HEK293 (cell line): ENCODE data around the gene SLAMF9.

Experiments used
- CTCF ChIA-PET: fragments of 350-600 bp; formaldehyde crosslinking; extraction: SDS; loops from one replicate; lab custom pipeline; 2021; ENCODE audit warnings: antibody characterized with exemption; lab: Yijun Ruan, JAX
- POLR2A ChIA-PET: fragments of 300-600 bp; formaldehyde crosslinking; extraction: SDS; loops from one replicate; lab custom pipeline; 2020; ENCODE audit warnings: antibody characterized with exemption, inconsistent platforms; lab: Yijun Ruan, JAX
- H3K27ac ChIP-seq: fragments of 200-500 bp; sonication (Bioruptor generic); 2 replicates; pipeline ENCODE4 v1.5.1; 2014; ENCODE audit warnings: low read depth, low read length, control low read depth, inconsistent platforms; ENCODE audit errors: extremely low read depth
- H3K36me3 ChIP-seq, 2 experiments: fragments of 200-500 bp in 1 of 2; sonication (Bioruptor generic) in 1 of 2; 1 replicate in 1 of 2; 2 replicates in 1 of 2; pipeline ENCODE4 v1.5.1; 2014 to 2017; ENCODE audit warnings: inconsistent platforms in 2 of 2, low read length in 2 of 2; ENCODE audit not compliant: control insufficient read depth in 2 of 2, insufficient read depth in 1 of 2
- H3K4me1 ChIP-seq: fragments of 200-500 bp; sonication (Bioruptor generic); 2 replicates; pipeline ENCODE4 v1.5.1; 2014; ENCODE audit warnings: mild to moderate bottlenecking, low read length, inconsistent platforms; ENCODE audit not compliant: control insufficient read depth, insufficient read depth
- H3K4me3 ChIP-seq: 2 replicates; pipeline ENCODE4 v1.5.1; 2011; ENCODE audit warnings: low read depth, mild to moderate bottlenecking, control low read depth, low read length, moderate library complexity
- H3K9me3 ChIP-seq: fragments of 200-500 bp; sonication (Bioruptor generic); 2 replicates; pipeline ENCODE4 v1.5.1; 2014; ENCODE audit warnings: low read depth, low read length, inconsistent platforms; ENCODE audit not compliant: control insufficient read depth, insufficient read depth
- GLIS2 ChIP-seq: fragments of 450-650 bp; formaldehyde crosslinking; IDR thresholded peaks from 2 replicates; pipeline ENCODE4 v1.5.1; 2016; ENCODE audit warnings: missing biosample characterization, missing genetic modification characterization
- KLF10 ChIP-seq: fragments of 450-650 bp; IDR thresholded peaks from 2 replicates; pipeline ENCODE4 v1.5.1; 2018; ENCODE audit warnings: missing biosample characterization, mild to moderate bottlenecking, missing genetic modification characterization
- SALL2 ChIP-seq: fragments of 450-650 bp; formaldehyde crosslinking; IDR thresholded peaks from 2 replicates; pipeline ENCODE4 v1.5.0; 2017; ENCODE audit warnings: missing biosample characterization, mild to moderate bottlenecking, missing genetic modification characterization, borderline replicate concordance
- TRIM28 ChIP-seq: IDR thresholded peaks from 2 replicates; pipeline ENCODE4 v1.6.1; 2011; ENCODE audit warnings: low read length, control low read depth, borderline replicate concordance
- YY2 ChIP-seq: fragments of 450-650 bp; formaldehyde crosslinking; IDR thresholded peaks from 2 replicates; pipeline ENCODE4 v1.5.1; 2016; ENCODE audit warnings: missing biosample characterization, missing genetic modification characterization
- ZBTB17 ChIP-seq: fragments of 450-650 bp; formaldehyde crosslinking; IDR thresholded peaks from 2 replicates; pipeline ENCODE4 v1.5.1; 2016; ENCODE audit warnings: missing biosample characterization, missing genetic modification characterization
- ZNF10 ChIP-seq: fragments of 450-650 bp; formaldehyde crosslinking; IDR thresholded peaks from 2 replicates; pipeline ENCODE4 v1.5.1; 2017; ENCODE audit warnings: missing biosample characterization, missing genetic modification characterization
- ZNF157 ChIP-seq: fragments of 450-650 bp; formaldehyde crosslinking; IDR thresholded peaks from 2 replicates; pipeline ENCODE4 v1.5.1; 2016; ENCODE audit warnings: missing biosample characterization, missing genetic modification characterization
- ZNF202 ChIP-seq: fragments of 450-650 bp; formaldehyde crosslinking; IDR thresholded peaks from 2 replicates; pipeline ENCODE4 v1.5.1; 2016; ENCODE audit warnings: missing biosample characterization, missing genetic modification characterization, borderline replicate concordance
- ZNF23 ChIP-seq: fragments of 450-650 bp; formaldehyde crosslinking; IDR thresholded peaks from 2 replicates; pipeline ENCODE4 v1.5.1; 2016; ENCODE audit warnings: missing biosample characterization, missing genetic modification characterization, borderline replicate concordance
- ZNF37A ChIP-seq: fragments of 450-650 bp; IDR thresholded peaks from 2 replicates; pipeline ENCODE4 v1.5.1; 2018; ENCODE audit warnings: missing biosample characterization, missing genetic modification characterization
- ZNF391 ChIP-seq: fragments of 450-650 bp; formaldehyde crosslinking; IDR thresholded peaks from 2 replicates; pipeline ENCODE4 v1.5.1; 2016; ENCODE audit warnings: low read depth, missing biosample characterization, missing genetic modification characterization, borderline replicate concordance
- ZNF416 ChIP-seq: fragments of 450-650 bp; formaldehyde crosslinking; IDR thresholded peaks from 2 replicates; pipeline ENCODE4 v1.5.1; 2016; ENCODE audit warnings: missing biosample characterization, missing genetic modification characterization
- ZNF843 ChIP-seq: fragments of 450-650 bp; formaldehyde crosslinking; IDR thresholded peaks from 2 replicates; pipeline ENCODE4 v1.5.1; 2016; ENCODE audit warnings: missing biosample characterization, missing genetic modification characterization
- ZSCAN23 ChIP-seq: fragments of 450-650 bp; formaldehyde crosslinking; IDR thresholded peaks from 2 replicates; pipeline ENCODE4 v1.5.1; 2016; ENCODE audit warnings: missing biosample characterization, missing genetic modification characterization
- TF ChIP-seq, protein P1 (sequence below): fragments of 450-650 bp; formaldehyde crosslinking; IDR thresholded peaks from 2 replicates; pipeline ENCODE4 v1.5.1; 2016; ENCODE audit warnings: missing biosample characterization, missing genetic modification characterization
- TF ChIP-seq, protein P2 (sequence below): fragments of 450-650 bp; formaldehyde crosslinking; IDR thresholded peaks from 2 replicates; pipeline ENCODE4 v1.5.1; 2016; ENCODE audit warnings: missing biosample characterization, missing genetic modification characterization
- TF ChIP-seq, protein P3 (sequence below): fragments of 450-650 bp; formaldehyde crosslinking; IDR thresholded peaks from 2 replicates; pipeline ENCODE4 v1.5.1; 2017; ENCODE audit warnings: missing biosample characterization, missing genetic modification characterization
- TF ChIP-seq, protein P4 (sequence below): sonication (generic); formaldehyde crosslinking; IDR thresholded peaks from 2 replicates; pipeline ENCODE4 v1.8.1; 2022; ENCODE audit warnings: mild to moderate bottlenecking, moderate library complexity, missing genetic modification reagents
- TF ChIP-seq, protein P5 (sequence below): fragments of 450-650 bp; formaldehyde crosslinking; conservative IDR thresholded peaks from 2 replicates; pipeline ENCODE4 v1.5.1; 2016; ENCODE audit warnings: low read depth, missing biosample characterization, missing genetic modification characterization

Gene SLAMF9

DNA sequence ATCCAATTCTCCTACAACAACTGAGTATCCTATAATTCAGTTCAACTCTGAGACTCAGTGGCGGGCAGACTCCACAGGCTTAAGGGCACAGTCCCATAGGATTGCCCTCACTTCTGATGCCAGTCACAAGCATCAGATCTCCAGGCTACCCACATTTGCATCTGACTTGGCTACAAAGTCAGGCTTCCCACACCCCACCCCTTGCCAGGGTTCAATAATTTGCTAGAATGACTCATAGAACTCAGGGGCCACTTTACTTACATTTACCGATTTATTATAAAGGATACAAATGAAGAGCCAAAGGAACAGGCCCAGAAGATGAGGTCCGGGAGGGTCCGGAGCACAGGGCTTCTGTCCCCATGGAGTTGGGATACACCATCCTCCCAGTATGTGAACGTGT, 36.0 kb upstream of the SLAMF9 start (continued):
- TF ChIP-seq ZSCAN23 (tag by site-specific recombination) (no peak), SALL2 (no peak), GLIS2 (no peak), ZNF416 (no peak), KLF10 (tag by site-specific recombination) (no peak), ZNF391 (tag by site-specific recombination) (no peak)
- TF ChIP-seq, protein P1, sequence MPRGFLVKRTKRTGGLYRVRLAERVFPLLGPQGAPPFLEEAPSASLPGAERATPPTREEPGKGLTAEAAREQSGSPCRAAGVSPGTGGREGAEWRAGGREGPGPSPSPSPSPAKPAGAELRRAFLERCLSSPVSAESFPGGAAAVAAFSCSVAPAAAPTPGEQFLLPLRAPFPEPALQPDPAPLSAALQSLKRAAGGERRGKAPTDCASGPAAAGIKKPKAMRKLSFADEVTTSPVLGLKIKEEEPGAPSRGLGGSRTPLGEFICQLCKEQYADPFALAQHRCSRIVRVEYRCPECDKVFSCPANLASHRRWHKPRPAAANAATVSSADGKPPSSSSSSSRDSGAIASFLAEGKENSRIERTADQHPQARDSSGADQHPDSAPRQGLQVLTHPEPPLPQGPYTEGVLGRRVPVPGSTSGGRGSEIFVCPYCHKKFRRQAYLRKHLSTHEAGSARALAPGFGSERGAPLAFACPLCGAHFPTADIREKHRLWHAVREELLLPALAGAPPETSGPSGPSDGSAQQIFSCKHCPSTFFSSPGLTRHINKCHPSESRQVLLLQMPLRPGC (tag by site-specific recombination): no peak
- TF ChIP-seq, protein P2, sequence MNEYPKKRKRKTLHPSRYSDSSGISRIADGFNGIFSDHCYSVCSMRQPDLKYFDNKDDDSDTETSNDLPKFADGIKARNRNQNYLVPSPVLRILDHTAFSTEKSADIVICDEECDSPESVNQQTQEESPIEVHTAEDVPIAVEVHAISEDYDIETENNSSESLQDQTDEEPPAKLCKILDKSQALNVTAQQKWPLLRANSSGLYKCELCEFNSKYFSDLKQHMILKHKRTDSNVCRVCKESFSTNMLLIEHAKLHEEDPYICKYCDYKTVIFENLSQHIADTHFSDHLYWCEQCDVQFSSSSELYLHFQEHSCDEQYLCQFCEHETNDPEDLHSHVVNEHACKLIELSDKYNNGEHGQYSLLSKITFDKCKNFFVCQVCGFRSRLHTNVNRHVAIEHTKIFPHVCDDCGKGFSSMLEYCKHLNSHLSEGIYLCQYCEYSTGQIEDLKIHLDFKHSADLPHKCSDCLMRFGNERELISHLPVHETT (tag by site-specific recombination): no peak

DNA sequence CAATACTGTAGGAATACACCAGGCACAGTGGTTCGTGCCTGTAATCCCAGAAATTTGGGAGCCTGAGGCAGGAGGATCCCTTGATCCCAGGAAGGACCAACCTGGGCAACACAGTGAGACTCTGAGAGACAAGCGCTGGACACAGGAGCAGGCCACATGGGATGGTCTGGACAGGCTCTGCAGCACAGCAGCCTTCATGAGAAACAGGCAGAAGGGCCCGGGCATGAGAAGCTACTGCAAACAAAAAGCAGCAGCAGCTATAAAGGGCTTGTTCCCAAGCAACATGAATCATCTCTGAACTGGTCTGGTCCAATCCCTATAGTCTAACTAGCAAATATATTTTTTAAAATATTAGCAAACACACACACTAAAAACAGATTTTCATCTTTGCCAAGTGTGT, 35.5 kb upstream of the SLAMF9 start:
- no peaks in the 10 kb centered on the region for H3K4me1 ChIP-seq
- H3K4me3 ChIP-seq: no peak overlapping the region
- no peaks in the 10 kb centered on the region for H3K36me3 ChIP-seq
- TF ChIP-seq KLF10 (tag by site-specific recombination): no peak
- TF ChIP-seq, protein P3, sequence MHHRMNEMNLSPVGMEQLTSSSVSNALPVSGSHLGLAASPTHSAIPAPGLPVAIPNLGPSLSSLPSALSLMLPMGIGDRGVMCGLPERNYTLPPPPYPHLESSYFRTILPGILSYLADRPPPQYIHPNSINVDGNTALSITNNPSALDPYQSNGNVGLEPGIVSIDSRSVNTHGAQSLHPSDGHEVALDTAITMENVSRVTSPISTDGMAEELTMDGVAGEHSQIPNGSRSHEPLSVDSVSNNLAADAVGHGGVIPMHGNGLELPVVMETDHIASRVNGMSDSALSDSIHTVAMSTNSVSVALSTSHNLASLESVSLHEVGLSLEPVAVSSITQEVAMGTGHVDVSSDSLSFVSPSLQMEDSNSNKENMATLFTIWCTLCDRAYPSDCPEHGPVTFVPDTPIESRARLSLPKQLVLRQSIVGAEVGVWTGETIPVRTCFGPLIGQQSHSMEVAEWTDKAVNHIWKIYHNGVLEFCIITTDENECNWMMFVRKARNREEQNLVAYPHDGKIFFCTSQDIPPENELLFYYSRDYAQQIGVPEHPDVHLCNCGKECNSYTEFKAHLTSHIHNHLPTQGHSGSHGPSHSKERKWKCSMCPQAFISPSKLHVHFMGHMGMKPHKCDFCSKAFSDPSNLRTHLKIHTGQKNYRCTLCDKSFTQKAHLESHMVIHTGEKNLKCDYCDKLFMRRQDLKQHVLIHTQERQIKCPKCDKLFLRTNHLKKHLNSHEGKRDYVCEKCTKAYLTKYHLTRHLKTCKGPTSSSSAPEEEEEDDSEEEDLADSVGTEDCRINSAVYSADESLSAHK (tag by site-specific recombination): no peak
- TF ChIP-seq ZNF10 (tag by site-specific recombination): no peak
- no peak for TF ChIP-seq ZNF202 (tag by site-specific recombination)
- TF ChIP-seq ZNF843 (tag by site-specific recombination): no peak
- no peak for TF ChIP-seq GLIS2
- TF ChIP-seq, protein P4, sequence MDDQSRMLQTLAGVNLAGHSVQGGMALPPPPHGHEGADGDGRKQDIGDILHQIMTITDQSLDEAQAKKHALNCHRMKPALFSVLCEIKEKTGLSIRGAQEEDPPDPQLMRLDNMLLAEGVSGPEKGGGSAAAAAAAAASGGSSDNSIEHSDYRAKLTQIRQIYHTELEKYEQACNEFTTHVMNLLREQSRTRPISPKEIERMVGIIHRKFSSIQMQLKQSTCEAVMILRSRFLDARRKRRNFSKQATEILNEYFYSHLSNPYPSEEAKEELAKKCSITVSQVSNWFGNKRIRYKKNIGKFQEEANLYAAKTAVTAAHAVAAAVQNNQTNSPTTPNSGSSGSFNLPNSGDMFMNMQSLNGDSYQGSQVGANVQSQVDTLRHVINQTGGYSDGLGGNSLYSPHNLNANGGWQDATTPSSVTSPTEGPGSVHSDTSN (CRISPR knock-in tag): no peak
- TF ChIP-seq, protein P5, sequence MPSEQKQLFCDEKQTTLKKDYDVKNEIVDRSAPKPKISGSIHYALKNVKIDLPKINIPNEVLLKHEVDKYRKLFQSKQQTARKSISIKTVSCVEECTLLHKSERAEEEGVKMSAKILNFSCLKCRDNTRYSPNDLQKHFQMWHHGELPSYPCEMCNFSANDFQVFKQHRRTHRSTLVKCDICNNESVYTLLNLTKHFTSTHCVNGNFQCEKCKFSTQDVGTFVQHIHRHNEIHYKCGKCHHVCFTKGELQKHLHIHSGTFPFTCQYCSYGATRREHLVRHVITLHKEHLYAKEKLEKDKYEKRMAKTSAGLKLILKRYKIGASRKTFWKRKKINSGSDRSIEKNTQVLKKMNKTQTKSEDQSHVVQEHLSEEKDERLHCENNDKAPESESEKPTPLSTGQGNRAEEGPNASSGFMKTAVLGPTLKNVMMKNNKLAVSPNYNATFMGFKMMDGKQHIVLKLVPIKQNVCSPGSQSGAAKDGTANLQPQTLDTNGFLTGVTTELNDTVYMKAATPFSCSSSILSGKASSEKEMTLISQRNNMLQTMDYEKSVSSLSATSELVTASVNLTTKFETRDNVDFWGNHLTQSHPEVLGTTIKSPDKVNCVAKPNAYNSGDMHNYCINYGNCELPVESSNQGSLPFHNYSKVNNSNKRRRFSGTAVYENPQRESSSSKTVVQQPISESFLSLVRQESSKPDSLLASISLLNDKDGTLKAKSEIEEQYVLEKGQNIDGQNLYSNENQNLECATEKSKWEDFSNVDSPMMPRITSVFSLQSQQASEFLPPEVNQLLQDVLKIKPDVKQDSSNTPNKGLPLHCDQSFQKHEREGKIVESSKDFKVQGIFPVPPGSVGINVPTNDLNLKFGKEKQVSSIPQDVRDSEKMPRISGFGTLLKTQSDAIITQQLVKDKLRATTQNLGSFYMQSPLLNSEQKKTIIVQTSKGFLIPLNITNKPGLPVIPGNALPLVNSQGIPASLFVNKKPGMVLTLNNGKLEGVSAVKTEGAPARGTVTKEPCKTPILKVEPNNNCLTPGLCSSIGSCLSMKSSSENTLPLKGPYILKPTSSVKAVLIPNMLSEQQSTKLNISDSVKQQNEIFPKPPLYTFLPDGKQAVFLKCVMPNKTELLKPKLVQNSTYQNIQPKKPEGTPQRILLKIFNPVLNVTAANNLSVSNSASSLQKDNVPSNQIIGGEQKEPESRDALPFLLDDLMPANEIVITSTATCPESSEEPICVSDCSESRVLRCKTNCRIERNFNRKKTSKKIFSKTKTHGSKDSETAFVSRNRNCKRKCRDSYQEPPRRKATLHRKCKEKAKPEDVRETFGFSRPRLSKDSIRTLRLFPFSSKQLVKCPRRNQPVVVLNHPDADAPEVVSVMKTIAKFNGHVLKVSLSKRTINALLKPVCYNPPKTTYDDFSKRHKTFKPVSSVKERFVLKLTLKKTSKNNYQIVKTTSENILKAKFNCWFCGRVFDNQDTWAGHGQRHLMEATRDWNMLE (tag by site-specific recombination): no peak
- no peak for TF ChIP-seq YY2 (tag by site-specific recombination)
- TF ChIP-seq TRIM28: no peak
- TF ChIP-seq ZNF37A (tag by site-specific recombination): no peak
- TF ChIP-seq ZNF157 (tag by site-specific recombination): no peak
- TF ChIP-seq ZBTB17: no peak
- no peak for TF ChIP-seq ZNF23 (tag by site-specific recombination)
- H3K27ac ChIP-seq: no peak overlapping the region
- POLR2A ChIA-PET: no interaction called here
- no peaks in the 10 kb centered on the region for H3K9me3 ChIP-seq
- CTCF ChIA-PET: interaction anchor here (3.6 kb wide), 1 partner anchor 18 kb away, joined by 25 read pairs; no protein-coding TSS in a partner anchor
